Measurements from ENCODE around the gene TEX264.

Gene TEX264

DNA sequence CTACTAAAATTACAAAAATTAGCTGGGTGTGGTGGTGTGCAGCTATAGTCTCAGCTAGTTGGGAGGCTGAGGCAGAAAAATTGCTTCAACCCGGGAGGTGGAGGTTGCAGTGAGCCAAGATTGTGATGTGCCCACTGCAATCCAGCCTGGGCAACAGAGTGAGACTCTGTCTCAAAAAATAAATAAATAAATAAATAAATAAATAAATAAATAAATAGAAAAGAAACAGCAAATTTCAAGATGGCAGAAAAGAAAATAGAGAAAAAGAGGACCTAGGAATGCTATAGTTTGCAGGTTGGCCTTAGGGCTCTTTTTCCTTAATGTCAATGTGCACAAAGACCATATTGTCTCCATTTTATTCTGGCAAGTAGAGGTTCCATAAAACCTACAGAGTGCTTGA is 79.8 kb downstream of the TEX264 start (continued):
- TF ChIP-seq, protein P1, sequence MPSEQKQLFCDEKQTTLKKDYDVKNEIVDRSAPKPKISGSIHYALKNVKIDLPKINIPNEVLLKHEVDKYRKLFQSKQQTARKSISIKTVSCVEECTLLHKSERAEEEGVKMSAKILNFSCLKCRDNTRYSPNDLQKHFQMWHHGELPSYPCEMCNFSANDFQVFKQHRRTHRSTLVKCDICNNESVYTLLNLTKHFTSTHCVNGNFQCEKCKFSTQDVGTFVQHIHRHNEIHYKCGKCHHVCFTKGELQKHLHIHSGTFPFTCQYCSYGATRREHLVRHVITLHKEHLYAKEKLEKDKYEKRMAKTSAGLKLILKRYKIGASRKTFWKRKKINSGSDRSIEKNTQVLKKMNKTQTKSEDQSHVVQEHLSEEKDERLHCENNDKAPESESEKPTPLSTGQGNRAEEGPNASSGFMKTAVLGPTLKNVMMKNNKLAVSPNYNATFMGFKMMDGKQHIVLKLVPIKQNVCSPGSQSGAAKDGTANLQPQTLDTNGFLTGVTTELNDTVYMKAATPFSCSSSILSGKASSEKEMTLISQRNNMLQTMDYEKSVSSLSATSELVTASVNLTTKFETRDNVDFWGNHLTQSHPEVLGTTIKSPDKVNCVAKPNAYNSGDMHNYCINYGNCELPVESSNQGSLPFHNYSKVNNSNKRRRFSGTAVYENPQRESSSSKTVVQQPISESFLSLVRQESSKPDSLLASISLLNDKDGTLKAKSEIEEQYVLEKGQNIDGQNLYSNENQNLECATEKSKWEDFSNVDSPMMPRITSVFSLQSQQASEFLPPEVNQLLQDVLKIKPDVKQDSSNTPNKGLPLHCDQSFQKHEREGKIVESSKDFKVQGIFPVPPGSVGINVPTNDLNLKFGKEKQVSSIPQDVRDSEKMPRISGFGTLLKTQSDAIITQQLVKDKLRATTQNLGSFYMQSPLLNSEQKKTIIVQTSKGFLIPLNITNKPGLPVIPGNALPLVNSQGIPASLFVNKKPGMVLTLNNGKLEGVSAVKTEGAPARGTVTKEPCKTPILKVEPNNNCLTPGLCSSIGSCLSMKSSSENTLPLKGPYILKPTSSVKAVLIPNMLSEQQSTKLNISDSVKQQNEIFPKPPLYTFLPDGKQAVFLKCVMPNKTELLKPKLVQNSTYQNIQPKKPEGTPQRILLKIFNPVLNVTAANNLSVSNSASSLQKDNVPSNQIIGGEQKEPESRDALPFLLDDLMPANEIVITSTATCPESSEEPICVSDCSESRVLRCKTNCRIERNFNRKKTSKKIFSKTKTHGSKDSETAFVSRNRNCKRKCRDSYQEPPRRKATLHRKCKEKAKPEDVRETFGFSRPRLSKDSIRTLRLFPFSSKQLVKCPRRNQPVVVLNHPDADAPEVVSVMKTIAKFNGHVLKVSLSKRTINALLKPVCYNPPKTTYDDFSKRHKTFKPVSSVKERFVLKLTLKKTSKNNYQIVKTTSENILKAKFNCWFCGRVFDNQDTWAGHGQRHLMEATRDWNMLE (tag by site-specific recombination; conservative IDR thresholded peaks at IDR 0.05; ENCODE audit: low read depth), result peak; percentile 79

DNA sequence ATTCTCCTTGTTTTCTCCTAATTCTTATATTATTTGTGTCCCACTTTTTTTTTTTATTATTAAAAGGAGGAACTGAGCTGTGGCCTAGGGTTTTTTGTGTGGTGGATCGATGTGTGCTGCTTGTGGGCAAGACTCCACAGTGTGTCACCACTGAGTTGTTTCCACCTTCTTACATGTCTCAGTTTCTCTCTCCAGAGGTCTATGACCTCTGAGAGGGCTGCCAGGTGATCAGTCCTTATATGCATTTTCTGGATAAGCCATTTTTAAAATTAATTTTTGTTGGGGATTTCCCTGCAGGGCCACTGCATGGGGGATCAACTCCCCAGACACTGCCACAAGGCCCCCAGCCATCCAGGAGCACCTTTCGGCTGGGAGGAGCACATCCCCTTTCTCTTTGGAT is 80.2 kb downstream of the TEX264 start:
- Histone ChIP-seq H3K4me3 (ENCODE audit: low read depth, low read length) (no peak overlapping the region), H3K4me1 (ENCODE audit: control insufficient read depth, insufficient read depth, low read length) (no peaks in the 10 kb centered on the region), H3K36me3 (ENCODE audit: control insufficient read depth in 2 of 2, insufficient read depth in 1 of 2, low read length in 2 of 2) (no peaks in the 10 kb centered on the region), H3K9me3 (ENCODE audit: control insufficient read depth, insufficient read depth, low read depth, low read length) (no peaks in the 10 kb centered on the region), H3K27ac (ENCODE audit: extremely low read depth, low read depth, low read length) (no peak overlapping the region)
- CTCF ChIA-PET, result no interaction called here
- no peak for TF ChIP-seq ZNF19 (tag by site-specific recombination; IDR thresholded peaks at IDR 0.05; ENCODE audit: low read depth)
- POLR2A ChIA-PET, result no interaction called here
